Myocyte (in vitro differentiated cells): ENCODE data around the gene FCRL2. TPM values are rescaled to one million over a fixed set of nuclear protein-coding genes. Genes with fewer than 3 reads are reported as not detected.

Experiments
- DNase-seq: peaks from one replicate; pipeline ENCODE4 v3.0.0-alpha.2; 2012; ENCODE audit warnings: low read depth
- polyA plus RNA-seq: library from polyadenylated mRNA; unstranded; fragments of >200 nt; gene quantifications from one replicate; pipeline ENCODE4 v1.2.1, GENCODE V29; 2012; ENCODE audit warnings: missing spikeins
- total RNA-seq: library from RNA; depleted of rRNA; stranded (reverse); fragments of >200 nt; gene quantifications from 2 replicates; pipeline ENCODE4 v1.2.3, GENCODE V29; 2014

Gene FCRL2
- total RNA-seq = not detected in 2 replicates
- polyA plus RNA-seq = not detected

GRCh38 chr1:157776971-157777391 lies at the start of gene FCRL2:
FCRL2 (minus strand) TSS chr1:157777132; CDS start chr1:157777073, 59 bp downstream.
- no peak for DNase-seq

GRCh38 chr1:157820299-157820698 lies 43.4 kb upstream of the FCRL2 start:
- DNase-seq = no peak

- DNase-seq = no peak
Observed at GRCh38 chr1:157819896-157820295, 43.0 kb upstream of the FCRL2 start, which contains the start of gene FCRL1. FCRL1 (minus strand) TSS chr1:157820120; CDS start chr1:157820037, 83 bp downstream.

GRCh38 chr1:157819215-157819614 lies 42.3 kb upstream of the FCRL2 start:
- no peak for DNase-seq

- DNase-seq = no peak
Observed at GRCh38 chr1:157813269-157813668, 36.3 kb upstream of the FCRL2 start.

- peak; percentile 0 for DNase-seq
Observed at GRCh38 chr1:157806431-157807149, 29.7 kb upstream of the FCRL2 start.

GRCh38 chr1:157803851-157804250 lies 26.9 kb upstream of the FCRL2 start:
- no peak for DNase-seq

GRCh38 chr1:157799996-157800395 lies 23.1 kb upstream of the FCRL2 start:
- DNase-seq = no peak

- no peak for DNase-seq
Observed at GRCh38 chr1:157798211-157798610, 21.3 kb upstream of the FCRL2 start.

- no peak for DNase-seq
Observed at GRCh38 chr1:157785248-157785647, 8.3 kb upstream of the FCRL2 start.

- DNase-seq = no peak
Observed at GRCh38 chr1:157784801-157785200, 7.9 kb upstream of the FCRL2 start.

- no peak for DNase-seq
Observed at GRCh38 chr1:157782931-157783330, 6.0 kb upstream of the FCRL2 start.

- no peak for DNase-seq
Observed at GRCh38 chr1:157781048-157781447, 4.1 kb upstream of the FCRL2 start.

- DNase-seq = no peak
Observed at GRCh38 chr1:157775101-157775870, 1.6 kb downstream of the FCRL2 start.

GRCh38 chr1:157774412-157774811 lies 2.5 kb downstream of the FCRL2 start:
- DNase-seq = no peak

- DNase-seq = no peak
Observed at GRCh38 chr1:157773493-157774350, 3.2 kb downstream of the FCRL2 start.

- no peak for DNase-seq
Observed at GRCh38 chr1:157771661-157772425, 5.1 kb downstream of the FCRL2 start.

GRCh38 chr1:157770442-157771043 lies 6.4 kb downstream of the FCRL2 start:
- DNase-seq = no peak

- DNase-seq = no peak
Observed at GRCh38 chr1:157766792-157767191, 10.1 kb downstream of the FCRL2 start.

GRCh38 chr1:157758018-157758417 lies 18.9 kb downstream of the FCRL2 start:
- no peak for DNase-seq
